IgD-negative memory B cell (primary cell): ENCODE data around the gene METRN. TPM values are rescaled to one million over a fixed set of nuclear protein-coding genes. Genes with fewer than 3 reads are reported as not detected.

Source experiments
- H3K27ac Mint-ChIP-seq, 3 donors: one replicate each; pipeline ENCODE4 v1.8.0; 2020 to 2022; ENCODE audit warnings: mild to moderate bottlenecking in 3 of 3, mixed read lengths in 3 of 3, moderate library complexity in 1 of 3
- H3K27me3 Mint-ChIP-seq: one replicate; pipeline ENCODE4 v1.8.0; 2021; ENCODE audit warnings: mixed read lengths
- H3K36me3 Mint-ChIP-seq: one replicate; pipeline ENCODE4 v1.8.0; 2020; ENCODE audit warnings: mild to moderate bottlenecking, mixed read lengths
- H3K4me1 Mint-ChIP-seq, 3 donors: one replicate each; pipeline ENCODE4 v1.8.0; 2020 to 2022; ENCODE audit warnings: mixed read lengths in 3 of 3, mild to moderate bottlenecking in 1 of 3
- H3K4me3 Mint-ChIP-seq, 4 donors: one replicate each; pipeline ENCODE4 v1.8.0; 2020 to 2022; ENCODE audit warnings: mild to moderate bottlenecking in 4 of 4, mixed read lengths in 4 of 4, moderate library complexity in 3 of 4
- H3K9me3 Mint-ChIP-seq, 3 donors: one replicate each; pipeline ENCODE4 v1.8.0; 2020 to 2021; ENCODE audit warnings: mixed read lengths in 3 of 3, mild to moderate bottlenecking in 1 of 3
- polyA plus RNA-seq: library from polyadenylated mRNA; unstranded; fragments of 300-500 nt; fragmentation: Illumina TruSeq; gene quantifications from one replicate; pipeline ENCODE4 v1.2.3, GENCODE V29; 2021

METRN gene
- polyA plus RNA-seq, 1 donor from 2014 or later, result 2.8 TPM

GRCh38 chr16:764848-765487, 50.0 kb downstream of the METRN start:
- no peaks in the 10 kb centered on the region for H3K9me3 Mint-ChIP-seq
- no peaks in the 10 kb centered on the region for H3K36me3 Mint-ChIP-seq
- peaks cover 2% of the 10 kb centered on the region for H3K27me3 Mint-ChIP-seq
- H3K4me3 Mint-ChIP-seq, result no peak overlapping the region
- no peaks in the 10 kb centered on the region for H3K4me1 Mint-ChIP-seq
- H3K27ac Mint-ChIP-seq, result no peak overlapping the region

- no peak overlapping the region for H3K27ac Mint-ChIP-seq
- H3K4me1 Mint-ChIP-seq, result no peaks in the 10 kb centered on the region
- no peaks in the 10 kb centered on the region for H3K9me3 Mint-ChIP-seq
- peaks cover 2% of the 10 kb centered on the region for H3K27me3 Mint-ChIP-seq
- H3K4me3 Mint-ChIP-seq, result no peak overlapping the region
- H3K36me3 Mint-ChIP-seq, result no peaks in the 10 kb centered on the region
Observed at GRCh38 chr16:765488-765865, 50.6 kb downstream of the METRN start.

- no peaks in the 10 kb centered on the region for H3K4me1 Mint-ChIP-seq
- H3K27me3 Mint-ChIP-seq, result peaks cover 2% of the 10 kb centered on the region
- no peaks in the 10 kb centered on the region for H3K36me3 Mint-ChIP-seq
- no peak overlapping the region for H3K4me3 Mint-ChIP-seq
- H3K9me3 Mint-ChIP-seq, result no peaks in the 10 kb centered on the region
- no peak overlapping the region for H3K27ac Mint-ChIP-seq
Observed at GRCh38 chr16:766008-766819, 51.3 kb downstream of the METRN start.

- Mint-ChIP-seq H3K36me3 (no peaks in the 10 kb centered on the region), H3K4me1 (no peaks in the 10 kb centered on the region), H3K27me3 (peaks cover 2% of the 10 kb centered on the region), H3K4me3 (no peak overlapping the region), H3K27ac (no peak overlapping the region), H3K9me3 (no peaks in the 10 kb centered on the region)
Observed at GRCh38 chr16:766820-767640, 52.1 kb downstream of the METRN start.

GRCh38 chr16:767743-768235, 52.9 kb downstream of the METRN start:
- Mint-ChIP-seq H3K27ac (no peak overlapping the region), H3K4me3 (no peak overlapping the region), H3K36me3 (no peaks in the 10 kb centered on the region), H3K4me1 (no peaks in the 10 kb centered on the region), H3K9me3 (no peaks in the 10 kb centered on the region), H3K27me3 (peaks cover 2% of the 10 kb centered on the region)

- Mint-ChIP-seq H3K4me1 (no peaks in the 10 kb centered on the region), H3K4me3 (no peak overlapping the region), H3K27me3 (peaks cover 2% of the 10 kb centered on the region), H3K36me3 (no peaks in the 10 kb centered on the region), H3K9me3 (no peaks in the 10 kb centered on the region), H3K27ac (no peak overlapping the region)
Observed at GRCh38 chr16:768428-768827, 53.5 kb downstream of the METRN start.

Other genes with a start within 250 kb of the METRN start
- 9.1 TPM for gene CAPN15, start 187.4 kb upstream of the METRN start, polyA plus RNA-seq
- not detected for gene PRR35, start 154.7 kb upstream of the METRN start, polyA plus RNA-seq
- gene NHLRC4, start 148.1 kb upstream of the METRN start, polyA plus RNA-seq, result 4.5 TPM
- 18.9 TPM for gene PIGQ, start 145.2 kb upstream of the METRN start, polyA plus RNA-seq
- 14.7 TPM for gene RAB40C, start 125.1 kb upstream of the METRN start, polyA plus RNA-seq
- not detected for gene WFIKKN1, start 84.1 kb upstream of the METRN start, polyA plus RNA-seq
- gene METTL26, start 78.8 kb upstream of the METRN start, polyA plus RNA-seq, result 81.0 TPM
- gene MCRIP2, start 73.3 kb upstream of the METRN start, polyA plus RNA-seq, result 52.8 TPM
- 0.54 TPM for gene WDR90, start 65.8 kb upstream of the METRN start, polyA plus RNA-seq
- 42.7 TPM for gene RHOT2, start 47.0 kb upstream of the METRN start, polyA plus RNA-seq
- 1.1 TPM for gene RHBDL1, start 39.4 kb upstream of the METRN start, polyA plus RNA-seq
- 137 TPM for gene STUB1, start 34.7 kb upstream of the METRN start, polyA plus RNA-seq
- 51.0 TPM for gene JMJD8, start 30.8 kb upstream of the METRN start, polyA plus RNA-seq
- gene WDR24, start 24.7 kb upstream of the METRN start, polyA plus RNA-seq, result 15.1 TPM
- gene FBXL16, start 9.3 kb upstream of the METRN start, polyA plus RNA-seq, result 4.4 TPM
- 84.7 TPM for gene ANTKMT, start 6.0 kb downstream of the METRN start, polyA plus RNA-seq
- 0.74 TPM for gene CCDC78, start 11.3 kb downstream of the METRN start, polyA plus RNA-seq
- gene HAGHL, start 12.0 kb downstream of the METRN start, polyA plus RNA-seq, result 10.0 TPM
- gene CIAO3, start 25.9 kb downstream of the METRN start, polyA plus RNA-seq, result 29.4 TPM
- gene MSLN, start 45.6 kb downstream of the METRN start, polyA plus RNA-seq, result not detected
- 39.5 TPM for gene RPUSD1, start 73.3 kb downstream of the METRN start, polyA plus RNA-seq
- gene CHTF18, start 73.5 kb downstream of the METRN start, polyA plus RNA-seq, result 4.9 TPM
- gene GNG13, start 85.6 kb downstream of the METRN start, polyA plus RNA-seq, result not detected